GM04504 (cell line): ENCODE data around the gene RND1.
"Not testable (repeated sequence)": the region's sequence is repeated elsewhere in the genome, so short reads cannot be mapped to it uniquely, and the experiment has no call there.

Source experiments
- DNase-seq: peaks from one replicate; pipeline ENCODE4 v3.0.0-alpha.2; 2012; ENCODE audit warnings: low read depth

The RND1 gene

GRCh38 chr12:48866052-48866711, 512 bp upstream of the RND1 start:
- DNase-seq = no peak

GRCh38 chr12:48863291-48863690, 2.4 kb downstream of the RND1 start:
- no peak for DNase-seq

GRCh38 chr12:48862760-48863159, 2.9 kb downstream of the RND1 start:
- DNase-seq = no peak

- DNase-seq = no peak
These were observed 4.6 kb downstream of the RND1 start for GRCh38 chr12:48861111-48861510.

- not testable (repeated sequence) for DNase-seq
These were observed 5.4 kb downstream of the RND1 start for GRCh38 chr12:48860236-48860635.

- no peak for DNase-seq
These were observed 6.1 kb downstream of the RND1 start for GRCh38 chr12:48859607-48860006.

- DNase-seq = no peak
These were observed 7.6 kb downstream of the RND1 start for GRCh38 chr12:48858043-48858442.

GRCh38 chr12:48857278-48857994, 8.2 kb downstream of the RND1 start:
- DNase-seq = no peak

- DNase-seq = no peak
These were observed 9.3 kb downstream of the RND1 start for GRCh38 chr12:48856379-48856778.

GRCh38 chr12:48854932-48855331, 10.7 kb downstream of the RND1 start:
- not testable (repeated sequence) for DNase-seq

- no peak for DNase-seq
These were observed 11.2 kb downstream of the RND1 start for GRCh38 chr12:48854488-48854887.

GRCh38 chr12:48852734-48853688, 12.7 kb downstream of the RND1 start:
- DNase-seq = peak; percentile 77

GRCh38 chr12:48851883-48852733, 13.6 kb downstream of the RND1 start, which contains the start of gene DDX23:
DDX23 (minus strand) TSS chr12:48852163; CDS start chr12:48845782, 6,381 bp downstream.
- DNase-seq = peak; percentile 94

- not testable (repeated sequence) for DNase-seq
These were observed 23.6 kb downstream of the RND1 start for GRCh38 chr12:48842021-48842420.

- DNase-seq = no peak
These were observed 27.6 kb downstream of the RND1 start for GRCh38 chr12:48838048-48838447.

GRCh38 chr12:48832321-48833060, 33.2 kb downstream of the RND1 start:
- no peak for DNase-seq

- no peak for DNase-seq
These were observed 34.4 kb downstream of the RND1 start for GRCh38 chr12:48831257-48831656.

GRCh38 chr12:48828841-48829575, 36.7 kb downstream of the RND1 start:
- no peak for DNase-seq

GRCh38 chr12:48828293-48828692, 37.4 kb downstream of the RND1 start:
- DNase-seq = no peak

- no peak for DNase-seq
These were observed 38.1 kb downstream of the RND1 start for GRCh38 chr12:48827513-48828096.
